ENCODE results near the gene AUP1. TPM values are rescaled to one million over a fixed set of nuclear protein-coding genes. Genes with fewer than 3 reads are reported as not detected.

The AUP1 gene
- total and polyA plus RNA-seq, 2 donors (not counting 1 experiment from before 2014, with no cell fraction given), result 54.0 to 70.4 TPM

- no peak overlapping the region for H2AFZ ChIP-seq (ENCODE audit: low read length)
- H3K4me3 ChIP-seq (replicated peaks in 1 of 4; ENCODE audit: control extremely low read depth in 1 of 4, insufficient read depth in 1 of 4, low read depth in 3 of 4, low read length in 4 of 4), result no peak overlapping the region
- DNase-seq (ENCODE audit: low read depth in 2 of 2), result no peak
- TF ChIP-seq CTCF (conservative IDR thresholded peaks at IDR 0.05 in 1 of 2, IDR thresholded peaks at IDR 0.05 in 1 of 2; ENCODE audit: low read depth in 1 of 2, low read length in 2 of 2) (no peak), EZH2 (IDR thresholded peaks at IDR 0.05; ENCODE audit: low read length, missing control alignments) (no peak)
- H3K27ac ChIP-seq (ENCODE audit: insufficient read depth, low read length), result no peak overlapping the region
- peaks cover 2% of the 10 kb centered on the region for H3K79me2 ChIP-seq (ENCODE audit: control insufficient read depth, insufficient read depth, low read length)
- no peaks in the 10 kb centered on the region for H3K9me3 ChIP-seq (ENCODE audit: control insufficient read depth, insufficient read depth, low read depth, low read length)
- H3K36me3 ChIP-seq (ENCODE audit: control insufficient read depth, insufficient read depth, low read length), result no peaks in the 10 kb centered on the region
- H4K20me1 ChIP-seq (ENCODE audit: control insufficient read depth, extremely low read depth, insufficient read depth, low read length), result no peaks in the 10 kb centered on the region
- no peak overlapping the region for H3K9ac ChIP-seq (ENCODE audit: insufficient read depth, low read length)
- H3K4me2 ChIP-seq (ENCODE audit: extremely low read depth, insufficient read depth, low read length), result no peak overlapping the region
- no peaks in the 10 kb centered on the region for H3K27me3 ChIP-seq (ENCODE audit: control insufficient read depth, insufficient read depth, low read length)
- H3K4me1 ChIP-seq (ENCODE audit: control insufficient read depth, extremely low read depth, insufficient read depth, low read length), result peaks cover 3% of the 10 kb centered on the region
Observed at GRCh38 chr2:74550231-74550630, 20.7 kb upstream of the AUP1 start.

- H3K4me1 ChIP-seq (ENCODE audit: control insufficient read depth, extremely low read depth, insufficient read depth, low read length), result peaks cover 3% of the 10 kb centered on the region
- H3K79me2 ChIP-seq (ENCODE audit: control insufficient read depth, insufficient read depth, low read length), result no peaks in the 10 kb centered on the region
- peak overlapping the region; percentile 45 to 64 (median 56) for H3K4me3 ChIP-seq (replicated peaks in 1 of 4; ENCODE audit: control extremely low read depth in 1 of 4, insufficient read depth in 1 of 4, low read depth in 3 of 4, low read length in 4 of 4)
- H3K9me3 ChIP-seq (ENCODE audit: control insufficient read depth, insufficient read depth, low read depth, low read length), result no peaks in the 10 kb centered on the region
- peak overlapping the region; percentile 36 for H2AFZ ChIP-seq (ENCODE audit: low read length)
- no peak overlapping the region for H3K27ac ChIP-seq (ENCODE audit: insufficient read depth, low read length)
- H3K4me2 ChIP-seq (ENCODE audit: extremely low read depth, insufficient read depth, low read length), result peak overlapping the region; percentile 92
- H3K36me3 ChIP-seq (ENCODE audit: control insufficient read depth, insufficient read depth, low read length), result no peaks in the 10 kb centered on the region
- peak in 1 of 2 donors; percentile 60 for DNase-seq (ENCODE audit: low read depth in 2 of 2)
- H3K9ac ChIP-seq (ENCODE audit: insufficient read depth, low read length), result peak overlapping the region; percentile 45
- no peaks in the 10 kb centered on the region for H4K20me1 ChIP-seq (ENCODE audit: control insufficient read depth, extremely low read depth, insufficient read depth, low read length)
- no peaks in the 10 kb centered on the region for H3K27me3 ChIP-seq (ENCODE audit: control insufficient read depth, insufficient read depth, low read length)
- TF ChIP-seq EZH2 (IDR thresholded peaks at IDR 0.05; ENCODE audit: low read length, missing control alignments) (no peak), CTCF (conservative IDR thresholded peaks at IDR 0.05 in 1 of 2, IDR thresholded peaks at IDR 0.05 in 1 of 2; ENCODE audit: low read depth in 1 of 2, low read length in 2 of 2) (no peak)
Observed at GRCh38 chr2:74548900-74549826, 19.7 kb upstream of the AUP1 start.

GRCh38 chr2:74548285-74548899 lies 18.9 kb upstream of the AUP1 start:
- Histone ChIP-seq H3K36me3 (ENCODE audit: control insufficient read depth, insufficient read depth, low read length) (no peaks in the 10 kb centered on the region), H2AFZ (ENCODE audit: low read length) (peak overlapping the region; percentile 48), H3K9me3 (ENCODE audit: control insufficient read depth, insufficient read depth, low read depth, low read length) (no peaks in the 10 kb centered on the region), H3K4me2 (ENCODE audit: extremely low read depth, insufficient read depth, low read length) (peak overlapping the region; percentile 69), H3K79me2 (ENCODE audit: control insufficient read depth, insufficient read depth, low read length) (no peaks in the 10 kb centered on the region), H3K9ac (ENCODE audit: insufficient read depth, low read length) (no peak overlapping the region), H3K27ac (ENCODE audit: insufficient read depth, low read length) (no peak overlapping the region), H3K27me3 (ENCODE audit: control insufficient read depth, insufficient read depth, low read length) (no peaks in the 10 kb centered on the region), H3K4me3 (replicated peaks in 1 of 4; ENCODE audit: control extremely low read depth in 1 of 4, insufficient read depth in 1 of 4, low read depth in 3 of 4, low read length in 4 of 4) (peak overlapping the region in 3 of 4 experiments; percentile 35 to 64 (median 51)), H4K20me1 (ENCODE audit: control insufficient read depth, extremely low read depth, insufficient read depth, low read length) (no peaks in the 10 kb centered on the region), H3K4me1 (ENCODE audit: control insufficient read depth, extremely low read depth, insufficient read depth, low read length) (peaks cover 3% of the 10 kb centered on the region)
- TF ChIP-seq EZH2 (IDR thresholded peaks at IDR 0.05; ENCODE audit: low read length, missing control alignments) (no peak), CTCF (conservative IDR thresholded peaks at IDR 0.05 in 1 of 2, IDR thresholded peaks at IDR 0.05 in 1 of 2; ENCODE audit: low read depth in 1 of 2, low read length in 2 of 2) (no peak)
- DNase-seq (ENCODE audit: low read depth in 2 of 2), result no peak
